ENCODE data around the gene SELENOO. TPM values are rescaled to one million over a fixed set of nuclear protein-coding genes. Genes with fewer than 3 reads are reported as not detected.

SELENOO gene
- total RNA-seq, 4 donors from 2014 or later: 36.1 to 66.6 (median 44.8) TPM

- DNase-seq (ENCODE audit: low spot score in 2 of 2): no peak
- Histone ChIP-seq H3K4me1 (peaks cover 0 to 20% (median 11%) of the 10 kb centered on the region in 4 donors), H3K4me3 (no peak overlapping the region), H3K36me3 (no peaks in the 10 kb centered on the region), H3K9me3 (no peaks in the 10 kb centered on the region), H3K27ac (no peak overlapping the region), H3K27me3 (peaks cover 0 to 33% of the 10 kb centered on the region in 2 donors)
- WGBS, 2 donors: 88 to 92% methylated on average over 15 to 17 of the region's 17 CpGs
- TF ChIP-seq POLR2A (IDR thresholded peaks at IDR 0.05): no peak
- no peak for TF ChIP-seq EP300 (IDR thresholded peaks at IDR 0.05)
- TF ChIP-seq, protein P1, sequence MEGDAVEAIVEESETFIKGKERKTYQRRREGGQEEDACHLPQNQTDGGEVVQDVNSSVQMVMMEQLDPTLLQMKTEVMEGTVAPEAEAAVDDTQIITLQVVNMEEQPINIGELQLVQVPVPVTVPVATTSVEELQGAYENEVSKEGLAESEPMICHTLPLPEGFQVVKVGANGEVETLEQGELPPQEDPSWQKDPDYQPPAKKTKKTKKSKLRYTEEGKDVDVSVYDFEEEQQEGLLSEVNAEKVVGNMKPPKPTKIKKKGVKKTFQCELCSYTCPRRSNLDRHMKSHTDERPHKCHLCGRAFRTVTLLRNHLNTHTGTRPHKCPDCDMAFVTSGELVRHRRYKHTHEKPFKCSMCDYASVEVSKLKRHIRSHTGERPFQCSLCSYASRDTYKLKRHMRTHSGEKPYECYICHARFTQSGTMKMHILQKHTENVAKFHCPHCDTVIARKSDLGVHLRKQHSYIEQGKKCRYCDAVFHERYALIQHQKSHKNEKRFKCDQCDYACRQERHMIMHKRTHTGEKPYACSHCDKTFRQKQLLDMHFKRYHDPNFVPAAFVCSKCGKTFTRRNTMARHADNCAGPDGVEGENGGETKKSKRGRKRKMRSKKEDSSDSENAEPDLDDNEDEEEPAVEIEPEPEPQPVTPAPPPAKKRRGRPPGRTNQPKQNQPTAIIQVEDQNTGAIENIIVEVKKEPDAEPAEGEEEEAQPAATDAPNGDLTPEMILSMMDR (IDR thresholded peaks at IDR 0.05): no peak
Observed at GRCh38 chr22:50255607-50256006, 54.8 kb downstream of the SELENOO start.

- H3K4me3 ChIP-seq: no peak overlapping the region
- H3K4me1 ChIP-seq: peaks cover 0 to 18% (median 5%) of the 10 kb centered on the region in 4 donors
- H3K9me3 ChIP-seq: no peaks in the 10 kb centered on the region
- 84 to 95% methylated on average over 11 to 12 of the region's 12 CpGs for WGBS, 2 donors
- TF ChIP-seq, protein P1 (IDR thresholded peaks at IDR 0.05): no peak
- TF ChIP-seq EP300 (IDR thresholded peaks at IDR 0.05): no peak
- no peak for TF ChIP-seq POLR2A (IDR thresholded peaks at IDR 0.05)
- H3K36me3 ChIP-seq: no peaks in the 10 kb centered on the region
- peaks cover 0 to 38% of the 10 kb centered on the region in 2 donors for H3K27me3 ChIP-seq
- DNase-seq (ENCODE audit: low spot score in 2 of 2): no peak
- H3K27ac ChIP-seq: no peak overlapping the region
Observed at GRCh38 chr22:50256258-50256862, 55.5 kb downstream of the SELENOO start.

- WGBS, 2 donors: 75 to 76% methylated on average over 11 to 16 of the region's 16 CpGs
- Histone ChIP-seq H3K27ac (no peak overlapping the region), H3K9me3 (no peaks in the 10 kb centered on the region), H3K36me3 (no peaks in the 10 kb centered on the region), H3K4me3 (no peak overlapping the region), H3K27me3 (peaks cover 0 to 42% of the 10 kb centered on the region in 2 donors), H3K4me1 (peaks cover 0 to 16% (median 2%) of the 10 kb centered on the region in 4 donors)
- TF ChIP-seq, protein P1 (IDR thresholded peaks at IDR 0.05): no peak
- TF ChIP-seq POLR2A (IDR thresholded peaks at IDR 0.05): no peak
- TF ChIP-seq EP300 (IDR thresholded peaks at IDR 0.05): no peak
- no peak for DNase-seq (ENCODE audit: low spot score in 2 of 2)
Observed at GRCh38 chr22:50257041-50257440, 56.2 kb downstream of the SELENOO start.

DNA sequence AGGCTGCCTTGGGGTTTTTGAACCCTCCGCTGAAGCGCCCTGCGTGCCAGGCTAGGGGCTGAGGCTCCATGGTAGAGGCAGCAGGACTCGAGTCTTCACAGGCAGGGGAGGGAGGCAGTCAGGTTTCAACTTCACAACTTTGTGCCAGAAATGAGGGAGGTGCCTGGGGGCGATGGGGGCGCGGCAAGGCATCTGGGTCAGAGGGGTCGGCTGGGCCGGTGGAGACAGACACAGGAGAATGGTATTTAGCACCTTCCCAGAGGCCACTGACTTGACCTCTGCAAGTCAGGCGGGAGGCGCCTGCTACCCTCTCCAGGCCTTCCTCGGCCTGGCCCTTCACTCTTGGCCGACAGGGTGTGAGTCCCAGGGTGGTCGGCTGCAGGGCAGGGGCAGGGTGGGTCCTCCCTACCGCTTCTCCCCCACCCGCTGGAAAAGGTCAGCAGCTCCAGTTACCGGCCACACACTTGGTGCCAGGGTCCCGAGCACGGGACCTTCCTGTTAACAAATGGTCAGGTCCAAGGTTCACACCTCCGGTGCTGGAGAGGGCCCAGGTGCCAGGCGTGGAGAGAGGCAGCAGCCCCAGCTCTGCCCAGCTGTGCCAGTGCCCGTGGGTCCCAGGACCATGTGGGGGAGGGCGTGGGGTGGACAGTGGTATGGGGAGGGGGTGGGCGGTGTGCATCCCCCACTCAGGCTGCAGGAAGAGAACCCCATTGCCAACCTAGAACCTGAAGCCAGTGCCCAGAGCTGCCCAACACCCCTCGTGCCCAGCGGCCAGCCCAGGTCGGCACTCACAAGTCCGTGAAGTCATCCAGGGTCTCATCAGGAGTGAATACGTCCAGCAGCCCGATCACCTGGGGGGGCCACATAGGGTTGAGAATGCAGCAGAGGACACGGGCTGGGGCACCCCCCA lies 56.9 kb downstream of the SELENOO start:
- TF ChIP-seq, protein P1 (IDR thresholded peaks at IDR 0.05): no peak
- TF ChIP-seq POLR2A (IDR thresholded peaks at IDR 0.05) (no peak), EP300 (IDR thresholded peaks at IDR 0.05) (no peak)
- peaks cover 0 to 22% (median 4%) of the 10 kb centered on the region in 4 donors for H3K4me1 ChIP-seq
- DNase-seq (ENCODE audit: low spot score in 2 of 2): no peak
- no peaks in the 10 kb centered on the region for H3K36me3 ChIP-seq
- no peaks in the 10 kb centered on the region for H3K9me3 ChIP-seq
- 66 to 78% methylated on average over 18 to 29 of the region's 31 CpGs for whole genome bisulfite sequencing, 2 donors
- no peak overlapping the region for H3K4me3 ChIP-seq
- H3K27me3 ChIP-seq: peaks cover 0 to 49% of the 10 kb centered on the region in 2 donors
- H3K27ac ChIP-seq: no peak overlapping the region

Data from tibial nerve (tissue), 4 donors.